ENCODE measurements around the gene TRIM65.

DNA sequence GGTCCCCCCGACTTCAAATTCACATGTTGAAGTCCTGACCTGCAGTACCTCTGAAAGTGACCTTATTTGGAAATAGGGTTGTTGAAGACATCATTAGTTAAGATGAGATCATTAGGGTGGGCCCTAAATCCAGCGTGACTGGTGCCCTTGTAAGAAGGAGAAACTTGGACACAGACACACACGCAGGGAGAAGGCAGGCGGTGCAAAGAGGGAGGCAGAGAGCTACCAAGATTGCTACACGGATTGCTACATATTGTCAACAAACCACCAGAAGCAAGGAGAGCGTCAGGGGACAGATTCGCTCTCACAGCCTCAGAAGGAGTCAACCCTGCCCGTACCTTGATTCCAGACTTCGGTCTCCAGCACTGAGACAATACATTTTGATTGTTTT, 34.8 kb downstream of the TRIM65 start:
- TF ChIP-seq RAD21 (IDR thresholded peaks at IDR 0.05; ENCODE audit: low read depth) (no peak), EP300 (IDR thresholded peaks at IDR 0.05; ENCODE audit: borderline replicate concordance) (no peak), YY1 (IDR thresholded peaks at IDR 0.05; ENCODE audit: low read depth) (no peak), EGR1 (IDR thresholded peaks at IDR 0.05) (no peak), TAF1 (IDR thresholded peaks at IDR 0.05; ENCODE audit: low read depth) (no peak), FOXM1 (IDR thresholded peaks at IDR 0.05; ENCODE audit: borderline replicate concordance, low read depth) (no peak), TCF12 (IDR thresholded peaks at IDR 0.05; ENCODE audit: low read depth) (no peak), CEBPB (IDR thresholded peaks at IDR 0.05) (no peak), CREB1 (IDR thresholded peaks at IDR 0.05; ENCODE audit: low read depth) (no peak)
- TF ChIP-seq, protein P1, sequence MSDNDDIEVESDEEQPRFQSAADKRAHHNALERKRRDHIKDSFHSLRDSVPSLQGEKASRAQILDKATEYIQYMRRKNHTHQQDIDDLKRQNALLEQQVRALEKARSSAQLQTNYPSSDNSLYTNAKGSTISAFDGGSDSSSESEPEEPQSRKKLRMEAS (IDR thresholded peaks at IDR 0.05), result no peak
- TF ChIP-seq, protein P2, sequence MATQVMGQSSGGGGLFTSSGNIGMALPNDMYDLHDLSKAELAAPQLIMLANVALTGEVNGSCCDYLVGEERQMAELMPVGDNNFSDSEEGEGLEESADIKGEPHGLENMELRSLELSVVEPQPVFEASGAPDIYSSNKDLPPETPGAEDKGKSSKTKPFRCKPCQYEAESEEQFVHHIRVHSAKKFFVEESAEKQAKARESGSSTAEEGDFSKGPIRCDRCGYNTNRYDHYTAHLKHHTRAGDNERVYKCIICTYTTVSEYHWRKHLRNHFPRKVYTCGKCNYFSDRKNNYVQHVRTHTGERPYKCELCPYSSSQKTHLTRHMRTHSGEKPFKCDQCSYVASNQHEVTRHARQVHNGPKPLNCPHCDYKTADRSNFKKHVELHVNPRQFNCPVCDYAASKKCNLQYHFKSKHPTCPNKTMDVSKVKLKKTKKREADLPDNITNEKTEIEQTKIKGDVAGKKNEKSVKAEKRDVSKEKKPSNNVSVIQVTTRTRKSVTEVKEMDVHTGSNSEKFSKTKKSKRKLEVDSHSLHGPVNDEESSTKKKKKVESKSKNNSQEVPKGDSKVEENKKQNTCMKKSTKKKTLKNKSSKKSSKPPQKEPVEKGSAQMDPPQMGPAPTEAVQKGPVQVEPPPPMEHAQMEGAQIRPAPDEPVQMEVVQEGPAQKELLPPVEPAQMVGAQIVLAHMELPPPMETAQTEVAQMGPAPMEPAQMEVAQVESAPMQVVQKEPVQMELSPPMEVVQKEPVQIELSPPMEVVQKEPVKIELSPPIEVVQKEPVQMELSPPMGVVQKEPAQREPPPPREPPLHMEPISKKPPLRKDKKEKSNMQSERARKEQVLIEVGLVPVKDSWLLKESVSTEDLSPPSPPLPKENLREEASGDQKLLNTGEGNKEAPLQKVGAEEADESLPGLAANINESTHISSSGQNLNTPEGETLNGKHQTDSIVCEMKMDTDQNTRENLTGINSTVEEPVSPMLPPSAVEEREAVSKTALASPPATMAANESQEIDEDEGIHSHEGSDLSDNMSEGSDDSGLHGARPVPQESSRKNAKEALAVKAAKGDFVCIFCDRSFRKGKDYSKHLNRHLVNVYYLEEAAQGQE (IDR thresholded peaks at IDR 0.05; ENCODE audit: low read depth), result no peak
- TF ChIP-seq, protein P3, sequence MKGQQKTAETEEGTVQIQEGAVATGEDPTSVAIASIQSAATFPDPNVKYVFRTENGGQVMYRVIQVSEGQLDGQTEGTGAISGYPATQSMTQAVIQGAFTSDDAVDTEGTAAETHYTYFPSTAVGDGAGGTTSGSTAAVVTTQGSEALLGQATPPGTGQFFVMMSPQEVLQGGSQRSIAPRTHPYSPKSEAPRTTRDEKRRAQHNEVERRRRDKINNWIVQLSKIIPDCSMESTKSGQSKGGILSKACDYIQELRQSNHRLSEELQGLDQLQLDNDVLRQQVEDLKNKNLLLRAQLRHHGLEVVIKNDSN (IDR thresholded peaks at IDR 0.05), result no peak
